ENCODE data around the gene PGAM2.

Gene PGAM2

DNA sequence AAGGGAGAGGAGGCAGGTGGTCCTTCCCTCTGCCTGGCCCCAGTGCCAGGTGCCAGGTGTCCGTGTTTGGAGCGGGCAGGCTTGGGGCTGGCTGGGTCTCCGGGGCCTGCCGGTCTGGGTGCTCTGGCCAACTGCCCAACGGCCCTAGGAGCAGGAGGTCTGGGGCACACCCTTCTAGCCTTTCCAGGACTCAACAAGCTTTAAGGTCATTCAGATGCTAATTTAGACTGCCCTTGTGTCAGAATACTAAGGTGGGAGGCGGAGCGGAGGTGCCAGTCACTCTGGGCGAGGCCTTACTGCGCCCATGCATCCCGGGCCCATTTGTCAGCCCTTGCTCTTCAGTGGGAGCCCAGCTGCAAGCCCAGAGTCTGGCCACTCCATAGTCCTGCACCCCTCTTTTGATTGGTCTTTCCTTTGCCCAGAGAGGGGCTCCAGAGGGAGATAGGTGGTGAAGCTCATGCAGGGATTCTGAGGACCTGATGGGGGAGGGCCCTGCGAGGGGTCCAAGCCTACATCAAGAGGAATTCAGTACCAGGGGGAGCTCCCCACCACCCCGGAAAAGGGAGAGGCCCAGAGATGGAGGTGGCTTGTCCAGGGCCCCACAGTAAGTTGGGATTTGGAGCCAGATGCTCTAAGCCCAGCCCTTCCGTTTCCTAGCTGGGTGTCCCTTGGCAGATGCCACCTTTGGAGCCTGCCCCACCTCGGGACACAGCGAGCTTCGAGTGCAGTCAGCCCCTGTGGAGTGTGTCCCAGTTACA is 1.3 kb downstream of the PGAM2 start:
- DNase-seq: no peak

DNA sequence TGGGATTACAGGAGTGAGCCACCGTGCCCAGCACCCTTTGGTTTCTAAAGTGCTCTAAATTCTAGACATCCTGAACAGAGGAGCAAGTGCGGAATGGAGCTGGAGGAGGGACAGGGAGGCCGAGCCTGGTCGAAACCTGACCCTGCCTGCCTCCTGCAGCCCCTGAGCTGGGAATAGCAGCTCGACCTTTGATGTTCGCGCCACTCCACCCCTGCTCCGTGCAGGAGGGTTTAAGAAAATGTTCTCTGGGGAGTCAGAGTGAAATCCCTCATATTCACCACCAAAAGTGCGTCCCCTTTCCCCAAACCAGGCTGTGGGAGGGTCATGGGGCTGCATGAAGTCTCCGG is 1.8 kb downstream of the PGAM2 start:
- no peak for DNase-seq

- no peak for DNase-seq
Observed at GRCh38 chr7:44062903-44063295, 2.5 kb downstream of the PGAM2 start.

- DNase-seq: no peak
Observed at GRCh38 chr7:44062180-44062902, 3.0 kb downstream of the PGAM2 start.

- no peak for DNase-seq
Observed at GRCh38 chr7:44061645-44062179, 3.7 kb downstream of the PGAM2 start.

DNA sequence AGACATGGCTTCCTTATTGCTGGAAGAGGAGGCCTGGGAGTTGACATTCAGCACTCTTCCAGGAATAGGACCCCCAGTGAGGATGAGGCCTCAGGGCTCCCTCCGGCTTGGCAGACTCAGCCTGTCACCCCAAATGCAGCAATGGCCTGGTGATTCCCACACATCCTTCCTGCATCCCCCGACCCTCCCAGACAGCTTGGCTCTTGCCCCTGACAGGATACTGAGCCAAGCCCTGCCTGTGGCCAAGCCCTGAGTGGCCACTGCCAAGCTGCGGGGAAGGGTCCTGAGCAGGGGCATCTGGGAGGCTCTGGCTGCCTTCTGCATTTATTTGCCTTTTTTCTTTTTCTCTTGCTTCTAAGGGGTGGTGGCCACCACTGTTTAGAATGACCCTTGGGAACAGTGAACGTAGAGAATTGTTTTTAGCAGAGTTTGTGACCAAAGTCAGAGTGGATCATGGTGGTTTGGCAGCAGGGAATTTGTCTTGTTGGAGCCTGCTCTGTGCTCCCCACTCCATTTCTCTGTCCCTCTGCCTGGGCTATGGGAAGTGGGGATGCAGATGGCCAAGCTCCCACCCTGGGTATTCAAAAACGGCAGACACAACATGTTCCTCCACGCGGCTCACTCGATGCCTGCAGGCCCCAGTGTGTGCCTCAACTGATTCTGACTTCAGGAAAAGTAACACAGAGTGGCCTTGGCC is 4.3 kb downstream of the PGAM2 start:
- no peak for DNase-seq

DNA sequence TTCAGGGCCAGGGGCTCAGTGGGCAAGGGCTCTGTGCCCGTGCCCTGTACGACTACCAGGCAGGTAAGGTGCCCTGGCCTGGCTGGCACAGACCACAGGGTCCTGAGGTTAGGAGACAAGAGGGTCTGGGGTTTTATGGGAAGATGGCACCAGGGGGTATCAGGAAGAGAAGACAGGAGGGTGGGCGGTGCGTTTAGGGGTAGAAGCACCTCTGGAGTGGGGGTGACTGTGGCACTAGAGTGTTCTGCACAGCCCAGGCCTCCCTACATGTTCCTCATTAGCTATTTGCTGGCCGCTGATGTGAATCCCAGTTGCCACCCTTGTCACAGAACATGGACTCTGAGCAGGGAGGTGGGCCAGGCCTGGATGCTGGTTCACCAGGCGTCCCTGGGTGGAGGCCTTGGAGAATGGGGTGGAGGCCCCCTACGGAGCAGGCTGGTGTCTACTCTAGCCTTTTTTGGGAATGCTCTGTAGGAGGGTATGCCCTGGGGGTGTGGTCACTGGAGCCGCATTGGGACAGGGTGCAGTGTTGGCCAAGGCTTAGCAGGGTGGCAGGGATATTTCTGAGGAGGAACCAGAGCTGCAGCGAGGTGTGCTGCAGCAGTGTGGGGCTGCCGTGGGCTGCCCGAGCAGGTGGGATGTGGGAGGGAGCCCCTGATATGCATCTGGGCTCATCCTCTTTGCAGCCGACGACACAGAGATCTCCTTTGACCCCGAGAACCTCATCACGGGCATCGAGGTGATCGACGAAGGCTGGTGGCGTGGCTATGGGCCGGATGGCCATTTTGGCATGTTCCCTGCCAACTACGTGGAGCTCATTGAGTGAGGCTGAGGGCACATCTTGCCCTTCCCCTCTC is 5.0 kb downstream of the PGAM2 start:
- DNase-seq: no peak

GRCh38 chr7:44059219-44060090 is 5.9 kb downstream of the PGAM2 start:
- no peak for DNase-seq

DNA sequence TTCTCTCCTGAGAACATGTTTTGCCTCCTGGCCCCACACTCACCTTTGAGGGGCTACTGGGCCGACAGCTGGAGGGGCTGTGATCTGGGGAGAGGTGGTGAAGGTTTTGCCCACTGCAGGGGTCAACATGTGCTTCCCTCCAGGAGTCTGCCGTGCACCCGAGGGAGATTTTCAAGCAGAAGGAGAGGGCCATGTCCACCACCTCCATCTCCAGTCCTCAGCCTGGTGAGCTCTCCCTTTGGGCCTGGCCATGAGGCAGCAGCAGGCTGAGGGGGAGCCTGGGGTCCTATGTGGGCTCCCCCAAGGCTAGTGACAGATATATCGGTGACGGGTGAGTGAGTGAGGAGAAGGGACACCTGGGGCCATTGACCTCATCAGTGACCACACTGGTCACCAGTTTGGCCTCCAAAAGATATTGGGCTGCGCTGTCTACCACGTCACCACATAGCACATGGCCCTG is 6.6 kb downstream of the PGAM2 start:
- DNase-seq: no peak

DNA sequence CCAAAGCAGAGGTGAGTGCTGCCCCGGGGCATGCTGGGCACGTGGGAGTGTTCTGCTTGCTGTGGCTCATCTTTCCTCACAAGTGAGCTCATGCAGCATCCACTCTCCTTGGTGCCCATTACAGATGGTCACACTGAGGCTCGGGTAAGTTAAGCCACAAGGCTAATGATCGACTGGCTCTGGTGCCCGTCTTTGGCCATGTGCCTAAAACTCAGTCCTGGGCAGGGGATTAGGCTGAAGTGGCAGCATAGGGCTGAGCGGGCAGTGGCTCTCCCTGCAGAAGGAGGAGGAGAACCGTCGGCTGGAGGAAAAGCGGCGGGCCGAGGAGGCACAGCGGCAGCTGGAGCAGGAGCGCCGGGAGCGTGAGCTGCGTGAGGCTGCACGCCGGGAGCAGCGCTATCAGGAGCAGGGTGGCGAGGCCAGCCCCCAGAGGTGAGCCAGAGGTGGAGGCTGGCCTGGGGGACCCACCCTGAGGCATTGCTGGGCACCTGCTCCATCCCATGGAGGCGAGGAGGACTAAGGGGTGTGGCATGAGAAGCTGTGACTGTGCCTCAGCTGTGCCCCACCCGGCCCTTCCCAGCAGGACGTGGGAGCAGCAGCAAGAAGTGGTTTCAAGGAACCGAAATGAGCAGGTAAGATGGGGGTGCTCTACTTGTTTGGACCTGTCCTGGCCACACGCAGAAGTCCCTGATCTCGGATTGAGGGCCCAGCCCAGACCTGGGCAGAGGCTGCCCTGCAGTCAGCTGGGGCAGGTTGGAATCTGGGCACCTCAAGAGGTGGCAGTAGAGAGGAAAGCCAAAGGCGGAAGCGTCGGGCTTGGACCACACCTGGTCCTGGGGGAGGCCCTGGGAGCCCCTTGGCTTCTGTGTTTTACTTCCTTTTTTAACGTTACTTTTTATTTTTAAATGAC is 7.3 kb downstream of the PGAM2 start:
- DNase-seq: no peak

DNA sequence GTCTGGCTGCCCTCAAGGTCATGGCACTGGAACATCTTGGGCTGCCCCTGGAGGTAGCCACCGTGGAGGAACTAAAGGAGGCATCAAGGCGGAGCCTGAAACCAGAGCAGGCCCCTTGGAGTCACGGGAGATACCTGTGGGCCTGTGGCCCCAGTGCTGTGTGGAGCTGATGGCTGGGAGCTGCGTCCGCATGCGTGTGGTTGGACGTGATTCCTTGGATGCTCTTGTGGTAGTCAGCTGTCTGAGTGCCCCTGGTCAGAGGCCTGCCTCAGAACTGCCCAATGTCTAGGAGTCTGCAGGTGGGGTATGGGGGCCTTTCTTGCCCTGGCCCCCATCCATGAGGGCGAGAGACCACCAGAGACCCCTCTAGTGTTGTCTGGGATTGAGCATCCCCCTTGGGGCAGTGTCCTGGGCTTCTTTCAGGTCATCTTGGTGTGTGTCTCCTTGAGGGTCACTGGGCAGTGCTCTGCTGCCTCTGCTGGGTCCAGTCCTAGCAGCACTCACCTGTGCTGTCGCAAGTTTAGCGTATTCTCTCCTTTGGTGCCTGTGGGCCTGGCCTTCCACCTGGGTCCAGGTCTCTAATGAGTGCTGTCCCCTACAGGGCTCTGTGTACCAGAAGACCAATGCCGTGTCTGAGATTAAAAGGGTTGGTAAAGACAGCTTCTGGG is 8.1 kb downstream of the PGAM2 start:
- DNase-seq: no peak

- no peak for DNase-seq
Observed at GRCh38 chr7:44056681-44057080, 8.7 kb downstream of the PGAM2 start.

GRCh38 chr7:44052771-44053365 is 12.5 kb downstream of the PGAM2 start:
- no peak for DNase-seq

GRCh38 chr7:44051611-44052220 is 13.7 kb downstream of the PGAM2 start:
- DNase-seq: no peak

- DNase-seq: no peak
Observed at GRCh38 chr7:44050915-44051560, 14.3 kb downstream of the PGAM2 start.

DNA sequence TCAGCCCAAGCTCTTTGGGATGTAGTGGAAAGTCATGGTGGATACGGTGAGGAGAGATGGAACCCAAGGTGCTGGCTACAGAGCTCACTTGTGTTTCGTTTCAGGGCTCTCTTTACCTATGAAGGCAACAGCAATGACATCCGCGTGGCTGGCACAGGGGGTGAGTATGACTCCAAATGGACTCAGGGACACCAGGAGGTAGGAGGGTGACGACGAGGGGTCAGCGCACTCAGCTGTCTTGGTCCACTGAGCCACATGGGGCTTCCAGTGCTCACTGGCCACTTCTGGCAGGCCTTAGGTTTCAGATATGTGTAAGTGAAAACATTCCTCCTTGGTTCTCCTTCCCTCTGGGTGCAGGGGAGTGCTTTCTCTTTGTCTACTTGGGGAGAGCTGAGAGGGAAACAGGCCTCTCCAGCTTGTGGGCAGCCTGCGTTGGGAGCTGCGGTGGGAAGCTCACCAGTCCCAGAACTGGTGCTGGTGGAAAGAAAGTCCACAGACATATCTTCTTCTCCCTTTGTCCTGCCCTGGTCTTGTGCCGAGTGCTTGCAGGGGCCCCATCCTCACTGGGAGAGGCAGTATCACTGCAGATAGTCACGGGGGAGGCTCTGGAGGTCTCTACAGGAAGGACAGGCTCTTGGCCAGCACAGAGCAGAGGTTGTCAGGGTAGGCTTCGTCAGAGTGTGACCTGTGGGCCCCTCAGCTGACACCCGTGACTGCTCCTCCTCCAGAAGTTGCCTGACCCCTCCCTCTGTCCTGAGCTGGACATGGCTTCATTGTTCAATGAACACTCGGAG is 15.0 kb downstream of the PGAM2 start:
- DNase-seq: no peak

GRCh38 chr7:44048031-44048795 is 17.2 kb downstream of the PGAM2 start:
- no peak for DNase-seq
